LHCN-M2 (cell line): ENCODE measurements around the gene HDAC7. TPM values are rescaled to one million over a fixed set of nuclear protein-coding genes. Genes with fewer than 3 reads are reported as not detected.
A peak's percentile ranks its signal among the peaks of the same experiment; 100 is the strongest.
"Not testable (repeated sequence)": the region's sequence is repeated elsewhere in the genome, so short reads cannot be mapped to it uniquely, and the experiment has no call there.

Source experiments
- DNase-seq: peaks from one replicate; pipeline ENCODE4 v3.0.0-alpha.2; 2012; ENCODE audit warnings: low read depth
- total RNA-seq: library from RNA; depleted of rRNA; stranded (reverse); fragments of >200 nt; gene quantifications from 2 replicates; pipeline ENCODE4 v1.2.3, GENCODE V29; 2014

Gene HDAC7
- total RNA-seq, 1 experiment from 2014 or later, result 26.3 TPM

DNA sequence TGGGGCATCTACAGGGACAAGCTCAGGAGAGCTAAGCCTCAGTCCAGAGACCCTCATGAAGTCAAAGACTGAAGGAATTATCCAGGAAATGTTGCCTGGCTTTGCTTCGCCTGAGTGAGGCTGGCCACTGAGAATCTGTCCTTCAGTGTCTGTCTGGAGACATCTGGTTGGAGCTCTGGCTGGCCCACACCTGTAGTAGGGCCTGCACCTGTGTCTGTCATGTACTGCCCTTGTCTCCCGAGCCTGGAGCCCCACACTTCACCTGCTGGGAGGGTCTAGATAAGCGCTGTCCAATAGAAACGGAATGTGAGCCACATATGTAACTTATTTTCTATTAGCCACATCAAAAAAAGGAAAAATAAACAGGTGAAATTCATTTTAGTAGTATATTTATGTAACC is 9.9 kb upstream of the HDAC7 start:
- no peak for DNase-seq

DNA sequence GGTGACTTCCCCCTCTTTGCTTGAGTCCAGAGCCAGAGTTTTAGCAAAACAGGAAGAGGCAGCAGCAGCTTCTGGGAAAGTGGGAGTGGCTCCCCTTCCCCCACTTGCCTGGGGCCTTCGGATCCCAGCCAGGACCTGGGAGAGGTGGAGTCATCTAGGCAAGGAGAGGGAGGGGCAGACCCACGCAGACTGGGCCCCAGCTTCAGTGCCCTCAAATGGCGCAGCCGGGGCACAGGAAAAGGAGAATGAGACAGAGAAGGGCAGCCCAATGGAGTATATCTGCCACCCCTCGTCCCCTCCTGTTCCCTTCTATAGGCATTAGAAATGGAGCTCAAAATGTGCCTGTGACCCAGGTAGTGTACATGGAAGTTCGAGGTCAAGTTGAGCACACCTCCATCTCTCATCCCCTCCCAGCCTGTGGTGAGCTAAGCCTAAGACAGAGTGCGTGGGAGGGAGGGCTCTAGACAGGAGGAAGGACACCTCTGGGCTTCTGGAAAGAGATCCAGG is 9.3 kb upstream of the HDAC7 start:
- peak; percentile 47 for DNase-seq

DNA sequence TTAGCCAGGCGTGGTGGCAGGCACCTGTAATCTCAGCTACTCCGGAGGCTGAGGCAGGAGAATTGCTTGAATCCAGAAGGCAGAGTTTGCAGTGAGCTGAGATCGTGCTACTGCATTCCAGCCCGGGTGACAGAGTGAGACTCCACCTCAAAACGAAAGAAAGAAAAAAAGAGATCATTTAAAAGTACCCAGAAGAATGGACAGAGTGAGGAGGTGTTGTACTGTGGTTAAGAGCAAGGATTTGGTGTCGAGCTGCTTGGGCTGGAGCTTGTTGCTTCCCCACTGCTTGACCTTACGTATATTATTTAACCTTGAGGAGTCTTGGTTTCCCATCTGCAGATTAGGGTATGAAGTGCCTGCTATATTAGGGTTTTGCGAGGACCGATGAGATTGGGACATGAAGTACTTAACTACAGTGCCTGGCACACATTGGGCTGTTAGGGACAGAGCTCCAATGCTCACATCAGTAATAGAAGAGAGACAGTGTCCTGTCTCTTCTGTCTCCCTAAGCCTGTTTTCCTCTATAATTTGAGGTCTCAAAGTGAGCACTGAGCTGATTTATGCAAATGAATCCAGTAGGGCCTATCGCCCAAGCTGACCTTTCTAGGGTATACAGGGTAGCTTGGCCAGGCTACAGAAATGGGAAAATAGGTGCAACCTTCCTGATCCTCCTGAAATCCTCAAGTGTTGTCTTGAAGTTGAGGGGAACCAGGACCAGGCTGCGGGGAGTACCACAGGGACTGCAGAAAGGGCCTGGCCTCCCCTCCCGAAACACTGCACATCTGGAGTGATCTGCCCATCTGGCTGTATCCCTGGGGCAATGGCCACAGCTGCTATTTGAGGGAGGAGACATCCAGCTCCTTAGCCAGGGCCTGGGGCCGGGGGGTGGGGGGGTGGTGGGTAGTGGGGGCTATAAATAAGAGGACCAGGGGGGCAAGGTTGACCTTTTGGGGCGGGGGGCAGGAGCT is 8.6 kb upstream of the HDAC7 start:
- DNase-seq, result no peak

DNA sequence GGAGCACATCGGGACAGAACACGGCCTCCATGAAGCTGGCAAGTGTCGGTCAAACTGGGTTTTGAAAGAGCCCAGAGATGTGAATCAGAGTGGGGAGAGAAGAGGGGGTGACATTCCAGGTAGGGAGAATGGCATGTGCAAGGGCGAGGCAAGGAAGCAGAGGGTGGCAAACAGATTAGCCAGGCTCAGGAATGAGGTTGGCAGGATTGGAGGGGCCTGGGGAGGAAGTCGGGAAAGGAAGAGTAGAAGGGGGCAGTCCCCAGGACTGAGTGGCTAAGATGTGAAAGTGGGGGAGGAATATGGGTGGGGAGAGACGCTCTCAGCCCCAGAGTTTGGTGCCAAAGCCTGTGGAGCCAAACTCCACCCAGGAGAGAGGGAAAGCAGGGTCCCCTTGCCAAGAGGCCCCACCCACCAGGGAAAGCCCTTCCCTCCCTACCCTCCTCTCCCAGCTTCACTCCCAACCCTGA is 5.5 kb upstream of the HDAC7 start:
- DNase-seq, result no peak

DNA sequence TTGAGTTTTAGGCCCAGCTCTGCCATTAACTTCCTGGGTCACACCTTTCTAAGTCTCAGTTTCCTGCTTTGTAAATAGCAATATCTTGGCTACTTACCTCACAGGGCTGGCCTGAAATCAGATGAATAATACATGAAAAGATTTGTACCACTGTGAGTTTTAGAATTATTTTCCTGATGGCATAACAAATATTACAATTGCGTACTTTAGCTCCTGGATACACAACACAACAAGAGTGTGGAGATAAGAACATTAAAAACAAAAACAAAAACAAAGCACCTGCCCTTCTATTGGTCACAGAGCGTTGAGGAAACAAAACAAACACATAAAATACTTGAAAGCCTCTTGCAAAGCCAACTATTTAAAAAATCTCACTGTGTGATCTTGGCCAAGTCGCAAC is 4.9 kb upstream of the HDAC7 start:
- DNase-seq, result no peak

DNA sequence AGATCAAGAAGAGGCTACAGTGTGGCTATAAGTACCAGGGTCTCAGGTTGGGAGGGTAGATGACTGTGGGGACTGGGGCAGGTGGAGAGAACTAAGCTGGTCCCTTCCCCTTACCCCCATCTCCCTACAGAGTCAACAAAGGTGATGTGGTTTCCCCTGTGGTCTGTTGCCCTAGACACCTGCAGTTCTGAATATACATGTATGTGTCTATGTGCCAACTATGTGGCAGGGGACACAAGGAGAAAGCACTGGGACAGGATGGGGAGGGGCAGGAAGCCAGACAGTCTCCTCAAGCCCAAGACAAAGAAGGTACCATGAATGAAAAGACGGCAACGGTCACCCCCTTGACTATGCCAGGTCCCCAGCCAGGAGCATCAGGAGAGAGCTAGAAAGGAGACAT is 4.5 kb upstream of the HDAC7 start:
- DNase-seq, result no peak

DNA sequence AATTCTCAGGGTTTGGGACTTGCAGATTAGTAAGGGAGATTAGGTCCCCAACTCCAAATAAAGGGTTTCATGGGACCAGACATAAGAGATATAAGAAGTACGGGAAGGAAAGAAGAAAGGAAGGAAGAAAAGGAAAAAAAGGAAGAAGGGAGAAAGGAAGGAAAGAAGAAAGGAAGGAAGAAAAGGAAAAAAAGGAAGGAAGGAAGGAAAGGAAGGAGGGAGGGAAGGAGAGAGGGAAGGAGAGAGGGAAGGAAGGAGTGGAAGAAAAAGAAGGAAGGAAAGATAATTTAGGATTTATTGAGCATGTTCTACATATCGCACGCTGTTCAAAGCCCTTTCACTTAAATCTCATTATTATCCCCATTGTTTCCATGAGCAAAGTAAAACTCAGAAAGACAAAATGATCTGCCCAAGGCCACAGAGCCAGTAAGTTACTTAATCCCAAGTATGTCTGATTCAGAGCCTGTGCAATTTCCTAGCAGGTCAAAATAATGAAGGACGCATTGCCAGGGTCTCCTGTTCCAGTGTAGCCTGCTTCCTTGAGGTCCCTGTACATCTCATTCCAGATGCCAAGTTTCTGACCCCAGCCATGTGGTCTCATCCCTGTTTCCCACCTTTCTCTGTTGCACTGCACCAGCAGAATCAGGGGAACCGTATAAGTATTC is 3.9 kb upstream of the HDAC7 start:
- no peak for DNase-seq

DNA sequence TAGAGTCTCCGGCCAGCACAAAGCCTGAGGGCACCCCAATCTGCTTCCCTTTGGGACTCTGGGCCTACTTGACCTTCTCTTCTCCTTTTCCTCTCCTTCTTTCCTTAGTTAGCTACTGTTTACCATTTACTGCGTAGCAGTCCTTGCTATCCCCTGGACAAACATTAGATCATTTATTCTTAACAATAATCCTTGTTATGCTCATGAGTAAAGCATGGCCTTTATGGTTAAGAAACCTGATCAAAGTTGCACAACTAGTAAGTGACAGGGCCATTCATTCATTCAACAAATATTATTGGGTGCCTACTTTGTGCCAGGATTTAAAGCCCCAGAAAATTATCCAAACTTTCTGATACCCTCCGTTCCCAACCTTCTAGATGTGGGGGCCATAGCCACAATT is 3.2 kb upstream of the HDAC7 start:
- DNase-seq, result no peak

DNA sequence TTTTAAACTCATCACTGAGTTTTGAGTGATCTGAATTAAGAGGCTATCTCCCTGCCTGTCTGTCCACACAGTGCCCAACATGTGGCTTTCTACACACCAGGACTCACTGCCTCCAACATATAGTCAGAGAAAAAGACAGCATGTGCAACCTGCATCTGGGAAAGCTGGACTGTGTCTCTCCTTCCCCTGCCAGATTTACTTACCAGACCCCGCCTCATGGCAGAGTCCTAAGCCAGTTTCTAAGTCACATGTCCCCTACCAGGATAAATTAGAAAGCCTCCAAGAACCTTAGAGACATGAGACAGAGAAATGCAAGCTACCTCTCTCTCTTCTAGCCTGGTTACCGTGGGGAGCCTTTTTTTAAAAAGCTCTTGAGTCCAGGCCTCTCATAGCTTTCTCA is 2.7 kb upstream of the HDAC7 start:
- no peak for DNase-seq

DNA sequence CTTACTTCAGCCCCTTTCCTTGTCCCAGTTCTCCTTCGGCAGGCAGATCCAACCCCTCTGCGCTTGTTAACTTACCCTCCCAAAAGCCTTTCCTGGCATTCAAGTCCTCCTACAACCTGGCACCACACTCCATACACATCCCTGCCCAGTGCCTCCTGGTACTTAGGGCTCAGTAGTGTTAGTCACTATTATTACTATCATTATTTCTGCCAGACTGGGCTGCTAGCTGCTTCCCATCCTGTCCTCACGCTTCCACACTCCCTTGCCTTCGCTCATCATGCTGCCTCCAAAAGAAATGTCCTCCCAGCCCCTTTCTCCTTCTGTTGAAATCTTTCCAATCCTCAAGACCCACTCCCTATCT is 1.6 kb upstream of the HDAC7 start:
- peak; percentile 44 for DNase-seq

DNA sequence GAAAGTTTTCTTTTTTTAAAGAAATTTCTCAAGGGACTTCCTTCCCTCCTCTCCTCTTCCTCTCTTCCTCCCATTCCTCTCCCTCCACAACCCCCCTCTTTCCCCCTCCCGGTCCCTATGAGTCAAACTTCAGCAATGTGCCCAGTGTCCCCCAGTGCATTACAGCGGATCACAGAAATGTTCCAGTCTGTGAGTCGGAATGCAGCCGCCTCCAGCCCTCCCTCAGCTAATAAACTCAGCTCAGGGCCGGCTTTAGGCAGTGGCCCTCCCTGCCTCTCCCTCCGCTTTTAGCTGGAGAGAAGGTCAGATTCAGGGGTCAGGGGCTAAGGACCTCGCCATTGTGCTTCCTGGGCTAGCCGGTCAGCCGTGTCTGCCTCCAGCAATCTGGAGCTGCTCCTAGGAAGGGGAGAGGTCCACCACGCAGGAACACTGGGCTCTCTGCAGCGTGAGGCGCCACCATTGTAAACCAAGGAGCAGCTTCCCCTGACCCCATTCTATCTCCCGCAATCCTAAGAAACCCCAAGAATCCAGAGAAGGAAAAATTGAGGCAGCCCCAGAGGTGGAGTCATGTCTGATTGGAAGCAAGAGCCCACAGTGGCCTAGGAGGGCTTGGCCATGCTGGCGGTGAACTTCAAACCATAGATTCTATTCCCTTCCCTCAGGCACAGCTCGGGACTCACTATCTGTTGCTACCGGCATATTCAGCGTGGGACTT is 1.1 kb upstream of the HDAC7 start:
- DNase-seq, result peak; percentile 99

DNA sequence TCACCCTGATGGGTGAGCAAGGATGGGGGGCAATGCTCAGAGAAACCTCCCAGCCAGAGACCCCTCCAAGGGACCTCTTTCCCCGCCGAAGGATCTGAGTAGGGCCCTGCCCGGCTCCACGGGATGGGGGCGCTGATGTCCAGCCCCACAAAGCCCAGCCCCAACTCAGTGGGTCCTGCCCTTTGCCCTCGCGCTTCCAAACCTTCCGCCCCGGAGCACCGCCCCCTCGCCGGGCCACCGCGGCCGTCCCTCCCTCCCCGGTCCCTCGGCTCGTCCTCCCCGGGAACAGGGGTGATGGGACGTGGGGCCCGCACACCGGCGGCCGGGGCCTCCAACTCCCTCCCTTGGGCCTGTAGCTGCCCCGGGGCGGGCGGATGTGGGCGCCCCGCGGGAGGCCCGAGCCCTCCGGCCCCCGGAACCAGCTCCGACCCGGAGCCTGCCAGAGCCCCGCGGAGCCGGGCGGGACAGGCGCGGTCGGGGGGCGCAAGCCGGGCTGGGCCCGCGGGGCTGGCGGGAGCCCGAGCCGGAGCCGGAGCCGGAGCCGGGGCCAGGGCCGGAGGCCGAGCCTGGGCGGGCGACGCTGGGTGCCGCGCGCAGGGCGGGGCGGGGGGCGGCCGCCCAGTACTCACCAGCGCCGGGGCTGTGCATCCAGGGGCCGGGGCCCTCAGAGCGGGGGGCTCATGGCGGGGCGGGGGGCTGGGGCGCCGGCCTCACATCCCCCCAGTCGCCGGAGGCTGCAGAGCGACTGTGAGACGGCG is 386 bp downstream of the HDAC7 start:
- peak; percentile 58 for DNase-seq

DNA sequence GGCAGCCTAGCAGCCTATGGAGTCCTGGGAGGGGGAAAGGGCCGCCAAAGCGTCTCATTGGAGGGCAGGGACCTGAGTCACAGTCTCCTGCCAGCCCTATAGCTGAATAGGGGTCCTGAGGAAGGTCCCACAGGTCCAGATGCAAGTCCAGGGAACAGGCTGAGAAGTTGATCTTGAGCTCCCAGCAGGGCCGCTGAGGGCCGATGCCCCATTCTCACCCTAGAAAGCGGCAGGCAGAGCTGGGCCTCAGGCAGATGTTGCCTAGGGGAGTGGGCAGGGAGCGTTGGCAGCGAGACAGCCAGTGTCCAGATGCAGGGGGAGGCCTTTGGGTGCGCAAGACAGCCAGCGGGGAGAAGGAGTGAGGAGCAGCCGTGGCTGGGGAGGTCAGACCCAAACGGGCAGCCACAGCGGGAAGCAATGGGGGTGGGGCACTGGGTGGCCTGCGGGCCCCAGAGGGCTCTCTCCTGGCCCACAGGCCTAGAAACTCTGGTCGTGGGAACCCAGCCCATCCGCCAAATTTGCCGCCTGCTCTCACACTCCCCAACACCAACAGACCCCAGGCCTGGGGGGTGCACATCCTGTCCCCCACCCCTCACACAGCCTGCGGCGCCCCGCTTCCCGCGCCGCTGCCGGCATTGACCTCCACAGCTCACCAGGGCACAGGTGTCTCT is 1.1 kb downstream of the HDAC7 start:
- peak; percentile 45 for DNase-seq

DNA sequence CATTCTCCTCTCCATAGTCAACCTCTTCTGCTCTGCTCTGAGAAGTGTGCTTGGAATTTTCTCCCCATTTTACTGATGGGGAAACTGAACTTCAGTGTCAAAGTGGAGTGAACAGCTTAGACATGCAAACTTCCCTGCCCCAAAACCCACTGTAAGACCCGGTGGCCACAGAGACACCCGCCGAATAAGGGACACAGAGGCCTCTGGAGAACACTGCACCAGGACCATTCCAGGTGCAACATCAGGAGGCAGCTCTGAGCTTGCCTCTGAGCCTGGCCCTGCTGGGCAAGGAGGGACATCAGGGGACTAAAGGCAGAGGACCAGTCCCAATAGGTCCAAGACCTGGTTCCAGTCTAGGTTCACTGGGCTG is 1.7 kb downstream of the HDAC7 start:
- no peak for DNase-seq

DNA sequence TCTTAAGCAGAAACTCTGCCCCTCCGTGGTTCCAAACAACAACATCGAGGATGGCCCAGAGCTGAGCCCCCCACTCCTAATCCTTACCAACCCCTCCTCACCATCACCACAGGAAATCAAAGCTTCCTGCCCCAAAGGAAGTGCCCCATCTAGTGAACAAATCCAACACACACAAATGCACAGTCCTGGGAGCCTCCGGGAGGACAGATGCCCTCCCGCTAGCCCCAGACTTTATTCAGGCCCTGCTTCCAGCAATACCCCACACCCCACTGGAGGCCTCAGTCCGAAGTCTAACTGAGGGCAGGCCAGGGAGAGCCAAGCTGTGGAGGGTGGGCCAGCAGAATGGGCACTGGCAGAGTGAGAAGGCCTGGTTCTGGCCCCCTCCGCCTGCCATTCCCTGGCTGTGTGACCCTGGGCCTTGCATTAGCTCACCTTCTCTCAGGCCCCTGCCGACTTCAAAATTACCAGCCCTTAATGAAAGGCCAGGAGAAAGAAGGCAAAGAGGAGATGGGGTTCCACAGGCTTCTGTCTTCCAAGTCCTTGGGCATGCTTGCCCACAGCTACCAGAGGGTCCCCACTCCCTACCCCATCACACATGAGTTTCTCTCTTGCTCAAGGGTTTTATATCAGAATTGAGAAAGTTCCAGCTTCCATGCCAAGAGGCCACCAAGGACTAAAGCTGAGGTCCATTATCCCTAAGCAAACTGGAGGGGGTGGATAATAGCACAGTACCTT is 2.3 kb downstream of the HDAC7 start:
- no peak for DNase-seq

DNA sequence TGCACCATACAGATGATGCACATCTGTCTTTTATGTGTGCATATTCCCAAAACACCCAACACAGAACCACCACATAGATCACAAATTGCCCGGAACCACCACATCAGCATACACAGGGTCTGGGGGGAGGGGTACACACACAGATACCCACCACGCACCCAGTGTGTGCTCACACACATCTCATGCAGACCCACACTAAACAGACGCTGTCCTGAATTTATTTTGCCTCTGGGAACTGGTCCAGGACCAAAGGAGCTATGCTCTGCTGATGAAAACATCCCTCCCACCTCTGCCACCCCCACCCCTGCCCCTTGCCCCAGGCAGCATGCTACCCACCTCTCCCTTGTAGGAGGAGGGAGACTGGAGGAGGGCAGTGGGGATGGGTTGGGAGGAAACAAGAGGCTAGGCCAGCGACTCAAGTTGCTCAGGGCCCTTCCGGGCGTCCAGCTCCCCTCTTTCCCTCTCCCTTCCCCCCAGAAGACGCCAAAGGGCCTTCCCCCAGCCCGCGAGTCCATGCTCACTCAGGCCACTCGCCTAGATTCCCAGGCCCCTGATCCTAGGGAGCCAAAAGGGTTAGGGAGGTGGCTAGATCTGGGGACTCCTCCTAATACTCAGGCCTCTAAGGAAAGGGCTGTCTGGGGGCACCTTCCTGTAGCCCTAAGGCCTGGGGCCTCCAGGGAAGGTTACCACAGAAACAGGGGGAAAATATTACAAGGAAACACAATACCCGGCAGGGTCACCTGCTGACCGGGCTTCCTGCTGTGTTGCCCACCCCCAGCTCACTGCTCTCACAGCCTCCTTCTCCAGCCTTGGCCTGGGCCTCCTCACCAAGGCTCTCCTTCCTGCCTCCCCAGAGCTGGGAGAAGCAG is 3.1 kb downstream of the HDAC7 start:
- DNase-seq, result no peak

DNA sequence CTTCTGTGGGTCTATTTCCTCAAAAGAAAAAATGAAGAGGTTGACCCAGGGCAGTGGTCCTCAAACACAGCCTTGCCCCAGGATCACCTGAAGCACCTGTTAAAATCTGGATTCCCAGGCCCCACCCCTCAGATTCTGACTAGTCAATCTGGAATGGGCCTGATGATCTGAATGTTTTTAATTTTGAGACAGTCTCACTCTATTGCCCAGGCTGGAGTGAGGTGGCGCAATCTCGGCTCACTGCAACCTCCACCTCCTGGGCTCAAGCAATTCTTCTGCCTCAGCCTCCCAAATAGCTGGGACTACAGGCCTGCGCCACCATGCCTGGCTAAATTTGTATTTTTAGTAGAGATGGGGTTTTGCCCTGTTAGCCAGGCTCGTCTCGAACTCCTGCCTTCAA is 4.3 kb downstream of the HDAC7 start:
- not testable (repeated sequence) for DNase-seq

DNA sequence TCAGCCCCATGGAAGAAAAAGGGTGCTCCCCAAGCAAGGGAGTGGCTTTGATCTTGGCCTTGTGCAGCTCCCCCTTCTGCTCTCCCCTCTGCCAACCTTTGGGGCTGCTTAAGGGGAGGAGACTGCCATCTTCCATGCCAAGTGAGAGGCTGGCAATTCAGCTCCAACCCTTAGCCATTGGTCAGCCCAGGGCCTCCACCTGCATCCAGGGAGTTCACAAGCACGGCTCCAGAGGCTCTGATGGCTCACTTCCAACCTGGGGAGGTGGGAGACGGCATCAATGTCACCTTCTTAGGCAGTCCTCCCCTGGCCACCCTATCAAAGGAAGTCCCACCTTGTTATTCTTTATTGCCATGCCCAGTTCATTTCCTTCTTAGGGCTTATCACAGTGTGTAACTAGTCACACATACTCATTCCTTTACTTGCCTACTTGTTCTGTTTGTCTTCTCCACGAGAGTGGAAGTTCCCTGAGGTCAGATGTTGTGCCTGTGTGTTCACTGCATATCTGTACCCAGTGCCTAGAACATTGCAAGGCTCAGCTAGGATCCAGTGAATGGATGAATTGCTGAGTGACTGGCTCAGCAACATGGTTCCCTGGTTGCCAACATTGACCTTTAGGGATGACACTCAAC is 5.0 kb downstream of the HDAC7 start:
- DNase-seq, result no peak
